HCT116 (cell line): Measurements from ENCODE around the gene TMEM247. TPM values are rescaled to one million over a fixed set of nuclear protein-coding genes. Genes with fewer than 3 reads are reported as not detected.

ENCODE experiments used
- ATAC-seq: fragments of 200-7000 bp; cut with Tn5 transposase; 2 replicates; pipeline ENCODE4 v1.9.1; 2020; ENCODE audit warnings: mild to moderate bottlenecking, moderate library complexity
- BruUV-seq: library from RNA; stranded (reverse); fragments of 400-500 nt; replicated peaks from 2 replicates; lab custom pipeline; 2021; lab: Mats Ljungman, UMichigan
- CTCF ChIA-PET: fragments of 300-600 bp; sonication (Branson Sonifier 250); formaldehyde crosslinking; loops from one replicate; lab custom pipeline; 2021; ENCODE audit warnings: antibody characterized with exemption; lab: Charles Lee
- POLR2A ChIA-PET: fragments of 300-600, 350-600 bp; sonication (Branson Sonifier 250); formaldehyde crosslinking; loops from one replicate; lab custom pipeline; 2021; ENCODE audit warnings: antibody characterized with exemption; lab: Charles Lee
- RAD21 ChIA-PET, 2 experiments: fragments of 300-600 bp; sonication (Branson Sonifier 250); formaldehyde crosslinking; loops; one replicate each; lab custom pipeline; 2023; ENCODE audit warnings: low total read pairs in 2 of 2; ENCODE audit not compliant: uncharacterized antibody in 2 of 2, unreplicated experiment in 2 of 2, low non-redundant PET in 1 of 2; lab: Charles Lee
- DNase-seq: peaks from one replicate; pipeline ENCODE4 v3.0.0-alpha.2; 2010; ENCODE audit warnings: low read depth, low spot score
- H2AFZ ChIP-seq: fragments of 200-600 bp; shearing (Covaris generic), sonication (generic); 2 replicates; pipeline ENCODE4 v1.6.1; 2017; ENCODE audit warnings: low read depth, mixed run types, mixed read lengths, antibody characterized with exemption, low read length; ENCODE audit not compliant: poor library complexity, severe bottlenecking
- H3K27ac ChIP-seq: 2 replicates; pipeline ENCODE4 v1.5.1; 2012; ENCODE audit warnings: low read depth, low read length
- H3K27me3 ChIP-seq: fragments of 200-600 bp; sonication (generic); 2 replicates; pipeline ENCODE4 v1.6.1; 2016; ENCODE audit warnings: mixed run types, low read length, mixed read lengths; ENCODE audit not compliant: insufficient read depth
- H3K36me3 ChIP-seq, 2 experiments: fragments of 200-500 bp in 1 of 2; fragments of 200-600 bp in 1 of 2; sonication (Bioruptor generic) in 1 of 2; sonication (generic) in 1 of 2; 2 replicates each; pipeline versions ENCODE4 v1.5.1 to v1.6.1; 2014 to 2016; ENCODE audit warnings: low read length in 2 of 2, inconsistent platforms in 1 of 2, mixed read lengths in 1 of 2, mixed run types in 1 of 2; ENCODE audit not compliant: insufficient read depth in 2 of 2, control insufficient read depth in 1 of 2
- H3K4me1 ChIP-seq, 2 experiments: fragments of 200-600 bp in 1 of 2; sonication (generic) in 1 of 2; 2 replicates each; pipeline versions ENCODE4 v1.5.1 to v1.6.1; 2012 to 2017; ENCODE audit warnings: low read length in 2 of 2, inconsistent platforms in 1 of 2, mild to moderate bottlenecking in 1 of 2, mixed read lengths in 1 of 2, mixed run types in 1 of 2, moderate library complexity in 1 of 2; ENCODE audit not compliant: insufficient read depth in 2 of 2, control insufficient read depth in 1 of 2
- H3K4me2 ChIP-seq: fragments of 200-600 bp; sonication (generic); 2 replicates; pipeline ENCODE4 v1.6.1; 2017; ENCODE audit warnings: mixed run types, low read length, mixed read lengths
- H3K4me3 ChIP-seq, 2 experiments: fragments of 200-600 bp in 1 of 2; sonication (generic) in 1 of 2; replicated peaks in 1 of 2; 2 replicates each; pipeline ENCODE4 v1.5.1; 2011 to 2016; ENCODE audit warnings: low read length in 2 of 2, control low read depth in 1 of 2, low read depth in 1 of 2, mild to moderate bottlenecking in 1 of 2, mixed read lengths in 1 of 2, mixed run types in 1 of 2
- H3K79me2 ChIP-seq: fragments of 200-600 bp; sonication (generic); 2 replicates; pipeline ENCODE4 v1.6.1; 2017; ENCODE audit warnings: mild to moderate bottlenecking, mixed run types, low read length, moderate library complexity, mixed read lengths; ENCODE audit not compliant: insufficient read depth
- H3K9ac ChIP-seq: fragments of 200-600 bp; sonication (generic); 2 replicates; pipeline ENCODE4 v1.6.1; 2016; ENCODE audit warnings: low read length, mixed read lengths
- H3K9me2 ChIP-seq: fragments of 200-600 bp; sonication (generic), shearing (Covaris generic); 2 replicates; pipeline ENCODE4 v1.6.1; 2017; ENCODE audit warnings: mixed run types, mild to moderate bottlenecking, moderate library complexity; ENCODE audit not compliant: insufficient read depth
- H3K9me3 ChIP-seq, 2 experiments: fragments of 200-500 bp in 1 of 2; fragments of 200-600 bp in 1 of 2; sonication (Bioruptor generic) in 1 of 2; sonication (generic) in 1 of 2; 2 replicates each; pipeline ENCODE4 v1.6.1; 2014 to 2017; ENCODE audit warnings: low read length in 2 of 2, mixed read lengths in 2 of 2, inconsistent platforms in 1 of 2, low read depth in 1 of 2, mild to moderate bottlenecking in 1 of 2, mixed run types in 1 of 2, moderate library complexity in 1 of 2; ENCODE audit not compliant: control insufficient read depth in 1 of 2, insufficient read depth in 1 of 2
- H4K20me1 ChIP-seq: fragments of 200-600 bp; sonication (generic), shearing (Covaris generic); 2 replicates; pipeline ENCODE4 v1.6.1; 2017; ENCODE audit warnings: mixed run types, mild to moderate bottlenecking, moderate library complexity; ENCODE audit not compliant: insufficient read depth
- ATF3 ChIP-seq: IDR thresholded peaks from 2 replicates; pipeline ENCODE4 v1.6.1; 2012
- CBX3 ChIP-seq: IDR thresholded peaks from 2 replicates; pipeline ENCODE4 v1.6.1; 2012; ENCODE audit warnings: low read depth
- CEBPB ChIP-seq: IDR thresholded peaks from 2 replicates; pipeline ENCODE4 v1.6.1; 2012; ENCODE audit warnings: low read depth
- CTCF ChIP-seq, 3 experiments: fragments of 200-600 bp in 1 of 3; sonication (generic) in 1 of 3; IDR thresholded peaks in 2 of 3; conservative IDR thresholded peaks in 1 of 3; 2 replicates each; pipeline ENCODE4 v1.5.1; 2012 to 2017; ENCODE audit warnings: low read depth in 2 of 3, low read length in 2 of 3, antibody characterized with exemption in 1 of 3, borderline replicate concordance in 1 of 3, control low read depth in 1 of 3, mild to moderate bottlenecking in 1 of 3, mixed read lengths in 1 of 3, mixed run types in 1 of 3, moderate library complexity in 1 of 3; ENCODE audit not compliant: insufficient read depth in 1 of 3
- ELF1 ChIP-seq: IDR thresholded peaks from 2 replicates; pipeline ENCODE4 v1.6.1; 2012; ENCODE audit warnings: low read depth, borderline replicate concordance
- EZH2phosphoT487 ChIP-seq: fragments of 200-600 bp; IDR thresholded peaks from 2 replicates; pipeline ENCODE4 v1.6.1; 2018; ENCODE audit warnings: antibody characterized with exemption, borderline replicate concordance
- FOSL1 ChIP-seq: IDR thresholded peaks from 2 replicates; pipeline ENCODE4 v1.6.1; 2012; ENCODE audit warnings: low read depth
- MAX ChIP-seq: IDR thresholded peaks from 2 replicates; pipeline ENCODE4 v1.6.1; 2012
- POLR2A ChIP-seq: IDR thresholded peaks from 2 replicates; pipeline ENCODE4 v1.7.0; 2011; ENCODE audit warnings: borderline replicate concordance; ENCODE audit not compliant: insufficient read depth, insufficient read length; ENCODE audit errors: extremely low read depth
- POLR2AphosphoS5 ChIP-seq: IDR thresholded peaks from 2 replicates; pipeline ENCODE4 v1.6.1; 2011; ENCODE audit warnings: mild to moderate bottlenecking, low read depth, low read length, moderate library complexity
- RAD21 ChIP-seq: IDR thresholded peaks from 2 replicates; pipeline ENCODE4 v1.6.1; 2012; ENCODE audit warnings: low read depth, mild to moderate bottlenecking
- REST ChIP-seq: IDR thresholded peaks from 2 replicates; pipeline ENCODE4 v1.6.1; 2012; ENCODE audit warnings: low read depth
- SIN3A ChIP-seq: IDR thresholded peaks from 2 replicates; pipeline ENCODE4 v1.6.1; 2012; ENCODE audit warnings: low read depth
- SP1 ChIP-seq: IDR thresholded peaks from 2 replicates; pipeline ENCODE4 v1.6.1; 2012; ENCODE audit warnings: low read depth
- YY1 ChIP-seq: IDR thresholded peaks from 2 replicates; pipeline ENCODE4 v1.6.1; 2011; ENCODE audit warnings: low read length, low read depth, moderate library complexity, mild to moderate bottlenecking; ENCODE audit not compliant: insufficient replicate concordance; ENCODE audit errors: extremely low read depth
- ZBTB33 ChIP-seq: IDR thresholded peaks from 2 replicates; pipeline ENCODE4 v1.6.1; 2011; ENCODE audit warnings: mild to moderate bottlenecking, low read length, moderate library complexity; ENCODE audit not compliant: insufficient replicate concordance; ENCODE audit errors: extremely low read depth
- ZFX ChIP-seq: fragments of 450-650 bp; IDR thresholded peaks from 2 replicates; pipeline ENCODE4 v1.6.1; 2017
- ZNF274 ChIP-seq: fragments of 200-500 bp; sonication (Bioruptor generic); IDR thresholded peaks from 2 replicates; pipeline ENCODE4 v1.6.1; 2014; ENCODE audit warnings: mild to moderate bottlenecking, low read depth, low read length, inconsistent platforms
- intact Hi-C: fragments of 100-400 bp; cut with micrococcal nuclease; formaldehyde crosslinking; loops from 2 replicates; pipeline ENCODE4 v1.10.0; 2022
- total RNA-seq: library from RNA; stranded (reverse); gene quantifications from one replicate; pipeline ENCODE4 v1.2.1, GENCODE V29; 2021; ENCODE audit not compliant: unreplicated experiment

Gene TMEM247
- total RNA-seq, 1 experiment from 2014 or later, result not detected

- CTCF ChIA-PET, result no interaction called here
- intact Hi-C loops, result no loop called here
- Histone ChIP-seq H3K4me2 (no peak overlapping the region), H3K27me3 (no peaks in the 10 kb centered on the region), H2AFZ (no peak overlapping the region), H3K4me1 (peaks cover 0 to 10% of the 10 kb centered on the region in 2 experiments; a peak in 2 of 4 replicates), H3K27ac (no peak overlapping the region), H3K79me2 (no peaks in the 10 kb centered on the region), H3K9me2 (no peaks in the 10 kb centered on the region), H4K20me1 (no peaks in the 10 kb centered on the region), H3K9ac (no peak overlapping the region), H3K36me3 (no peaks in the 10 kb centered on the region), H3K9me3 (peaks cover 4 to 15% of the 10 kb centered on the region in 2 experiments; a peak in 3 of 4 replicates), H3K4me3 (no peak overlapping the region)
- ATAC-seq (no peak), DNase-seq (no peak)
- no peak for TF ChIP-seq POLR2AphosphoS5
- TF ChIP-seq RAD21, result no peak
- TF ChIP-seq MAX, result no peak
- TF ChIP-seq CEBPB, result no peak
- TF ChIP-seq EZH2phosphoT487, result no peak
- no peak for TF ChIP-seq FOSL1
- TF ChIP-seq SP1, result no peak
- TF ChIP-seq ELF1, result no peak
- TF ChIP-seq YY1, result no peak
- no peak for TF ChIP-seq ZNF274
- TF ChIP-seq ATF3, result no peak
- TF ChIP-seq POLR2A, result no peak
- TF ChIP-seq CBX3, result no peak
- TF ChIP-seq ZFX, result no peak
- no peak for TF ChIP-seq ZBTB33
- TF ChIP-seq SIN3A, result no peak
- no peak for TF ChIP-seq CTCF (IDR thresholded peaks at IDR 0.05 in 2 of 3, conservative IDR thresholded peaks at IDR 0.05 in 1 of 3; ENCODE audit: borderline replicate concordance in 1 of 3, insufficient read depth in 1 of 3, low read depth in 2 of 3, low read length in 2 of 3)
- TF ChIP-seq REST, result no peak
- POLR2A ChIA-PET, result no interaction called here
- RAD21 ChIA-PET, result no interaction called here
- BruUV-seq, result no TSS peak
These were observed 32.8 kb downstream of the TMEM247 start for GRCh38 chr2:46512185-46512584.
